Measurements from ENCODE around the gene LACTBL1.

LACTBL1 gene

GRCh38 chr1:22967833-22968232 is 4.8 kb downstream of the LACTBL1 start:
- TF ChIP-seq CTCF (IDR thresholded peaks at IDR 0.05; ENCODE audit: low read depth, low read length, missing control alignments), result no peak
- in situ Hi-C loops (cut with HindIII; ENCODE audit: low pct_ligation_motif_present, low sequenced_read_pairs), result no loop called here
- no peak overlapping the region for H3K4me3 ChIP-seq (ENCODE audit: low read depth, low read length)
- no peak for DNase-seq
- H3K27me3 ChIP-seq (replicated peaks), result no peaks in the 10 kb centered on the region
- no peaks in the 10 kb centered on the region for H3K36me3 ChIP-seq (replicated peaks)
- no peak overlapping the region for H3K27ac ChIP-seq

DNA sequence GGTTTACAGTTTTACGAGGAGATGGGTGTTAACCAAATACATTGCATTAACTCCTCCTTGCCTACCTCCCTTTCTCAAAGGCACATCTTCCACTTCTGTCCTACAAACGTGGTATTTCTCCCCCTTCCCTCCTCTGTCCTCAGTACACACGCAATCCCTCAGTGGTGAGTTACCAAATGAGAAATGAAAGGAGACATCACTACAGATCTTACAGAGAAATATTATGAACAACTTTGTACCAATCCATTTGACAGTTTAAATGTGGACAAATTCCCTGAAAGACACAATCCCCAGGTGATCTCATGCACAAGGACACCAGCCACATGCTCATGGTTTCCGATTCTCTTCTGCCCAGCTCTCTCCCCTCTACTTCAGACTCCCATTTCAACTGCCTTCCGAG is 6.4 kb downstream of the LACTBL1 start:
- H3K27ac ChIP-seq, result no peak overlapping the region
- no peak overlapping the region for H3K4me3 ChIP-seq (ENCODE audit: low read depth, low read length)
- no peak for TF ChIP-seq CTCF (IDR thresholded peaks at IDR 0.05; ENCODE audit: low read depth, low read length, missing control alignments)
- DNase-seq, result no peak
- H3K27me3 ChIP-seq (replicated peaks), result no peaks in the 10 kb centered on the region
- in situ Hi-C loops (cut with HindIII; ENCODE audit: low pct_ligation_motif_present, low sequenced_read_pairs), result no loop called here
- no peaks in the 10 kb centered on the region for H3K36me3 ChIP-seq (replicated peaks)

DNA sequence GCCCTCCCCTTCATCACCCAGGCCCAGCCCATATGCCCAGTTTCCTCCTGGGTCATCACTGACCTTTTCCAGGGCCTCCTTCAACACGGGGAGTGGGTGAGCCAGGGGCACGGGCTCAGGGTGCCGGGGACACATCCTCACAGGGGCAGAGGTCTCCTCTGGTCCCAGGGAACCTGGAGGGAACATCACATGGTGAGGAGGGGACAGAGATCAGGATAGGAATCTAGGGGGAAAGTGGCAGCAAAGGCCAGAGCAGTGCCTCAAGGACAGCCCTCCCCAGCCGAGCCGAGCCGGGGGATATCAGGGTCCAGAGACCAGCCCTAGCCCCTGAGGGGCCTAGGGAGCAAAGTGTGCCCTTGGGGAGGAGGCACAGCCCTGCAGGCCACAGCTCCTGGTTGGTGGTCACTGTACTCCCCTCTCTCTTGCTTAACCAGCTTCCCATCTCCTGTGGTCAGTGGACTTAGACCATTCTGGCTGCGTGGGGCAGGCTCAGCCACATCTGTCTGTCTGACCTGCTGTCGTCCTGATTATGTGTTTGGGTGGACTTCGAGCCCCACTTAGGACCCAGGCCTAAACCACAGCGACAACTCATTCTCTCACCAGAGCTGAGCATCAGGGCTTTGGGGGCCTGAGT is 9.5 kb downstream of the LACTBL1 start:
- no peak for DNase-seq
- H3K36me3 ChIP-seq (replicated peaks), result no peaks in the 10 kb centered on the region
- no peak for TF ChIP-seq CTCF (IDR thresholded peaks at IDR 0.05; ENCODE audit: low read depth, low read length, missing control alignments)
- in situ Hi-C loops (cut with HindIII; ENCODE audit: low pct_ligation_motif_present, low sequenced_read_pairs), result no loop called here
- H3K27ac ChIP-seq, result no peak overlapping the region
- H3K4me3 ChIP-seq (ENCODE audit: low read depth, low read length), result no peak overlapping the region
- no peaks in the 10 kb centered on the region for H3K27me3 ChIP-seq (replicated peaks)

- no peaks in the 10 kb centered on the region for H3K36me3 ChIP-seq (replicated peaks)
- H3K27ac ChIP-seq, result no peak overlapping the region
- TF ChIP-seq CTCF (IDR thresholded peaks at IDR 0.05; ENCODE audit: low read depth, low read length, missing control alignments), result no peak
- no peaks in the 10 kb centered on the region for H3K27me3 ChIP-seq (replicated peaks)
- in situ Hi-C loops (cut with HindIII; ENCODE audit: low pct_ligation_motif_present, low sequenced_read_pairs), result no loop called here
- H3K4me3 ChIP-seq (ENCODE audit: low read depth, low read length), result no peak overlapping the region
- no peak for DNase-seq
Observed at GRCh38 chr1:22962558-22962957, 10.1 kb downstream of the LACTBL1 start.

- no peaks in the 10 kb centered on the region for H3K36me3 ChIP-seq (replicated peaks)
Observed at GRCh38 chr1:22959545-22960360, 12.9 kb downstream of the LACTBL1 start.

More at GRCh38 chr1:22959545-22960360, 12.9 kb downstream of the LACTBL1 start:
- Histone ChIP-seq H3K27ac (no peak overlapping the region), H3K4me3 (ENCODE audit: low read depth, low read length) (no peak overlapping the region), H3K27me3 (replicated peaks) (peaks cover 16% of the 10 kb centered on the region)
- in situ Hi-C loops (cut with HindIII; ENCODE audit: low pct_ligation_motif_present, low sequenced_read_pairs), result no loop called here
- DNase-seq, result no peak
- no peak for TF ChIP-seq CTCF (IDR thresholded peaks at IDR 0.05; ENCODE audit: low read depth, low read length, missing control alignments)

Measured in brain microvascular endothelial cell (primary cell).